HG03442 (cell line): ENCODE data around the gene DLAT.
A peak's percentile ranks its signal among the peaks of the same experiment; 100 is the strongest.
"Not testable (repeated sequence)": the region's sequence is repeated elsewhere in the genome, so short reads cannot be mapped to it uniquely, and the experiment has no call there.

ENCODE experiments used
- ATAC-seq: cut with Tn5 transposase; IDR thresholded peaks from one replicate; pipeline ENCODE4 v1.9.1; 2021; ENCODE audit warnings: mild to moderate bottlenecking, moderate library complexity; ENCODE audit not compliant: unreplicated experiment

Gene DLAT

DNA sequence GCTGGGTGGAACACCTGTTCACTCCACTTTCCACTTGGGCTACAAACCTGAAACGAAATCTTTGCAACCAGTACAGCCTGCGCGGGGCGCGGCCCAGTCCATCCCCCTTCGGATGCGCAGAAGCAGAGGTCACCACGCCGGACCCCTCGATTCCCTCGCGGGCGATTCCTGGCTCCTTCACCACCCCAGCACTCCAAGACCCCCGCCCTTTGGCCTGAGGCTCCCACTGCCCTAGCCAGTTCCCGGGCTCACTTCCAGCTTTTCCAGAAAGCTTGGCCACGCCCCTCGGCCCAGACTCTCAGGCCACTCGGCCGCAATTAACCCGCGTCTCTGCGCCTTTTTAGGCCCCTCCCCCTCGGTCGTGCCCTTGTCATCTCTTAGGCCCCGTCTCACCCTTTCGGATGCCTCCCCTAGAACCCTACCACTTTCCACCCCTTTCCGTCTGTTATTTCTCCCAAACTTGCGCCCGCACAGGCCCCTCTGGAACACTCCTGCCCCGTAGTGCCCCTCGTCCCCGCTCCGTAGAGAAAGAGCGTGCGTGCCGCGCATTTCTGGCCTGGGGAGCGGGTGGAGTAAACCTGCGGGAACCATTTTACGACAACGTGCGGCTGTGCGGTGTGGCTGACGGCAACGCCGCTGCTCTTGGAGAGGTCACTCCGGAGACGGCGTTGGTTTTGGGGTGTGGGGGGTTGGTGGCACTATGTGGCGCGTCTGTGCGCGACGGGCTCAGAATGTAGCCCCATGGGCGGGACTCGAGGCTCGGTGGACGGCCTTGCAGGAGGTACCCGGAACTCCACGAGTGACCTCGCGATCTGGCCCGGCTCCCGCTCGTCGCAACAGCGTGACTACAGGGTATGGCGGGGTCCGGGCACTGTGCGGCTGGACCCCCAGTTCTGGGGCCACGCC is at the start of gene DLAT:
Gene DLAT, plus strand, starts transcription at position 636 of the 906 bp plus-strand sequence. Its CDS starts 65 bp downstream, at position 701.
- peak; percentile 72 for ATAC-seq

DNA sequence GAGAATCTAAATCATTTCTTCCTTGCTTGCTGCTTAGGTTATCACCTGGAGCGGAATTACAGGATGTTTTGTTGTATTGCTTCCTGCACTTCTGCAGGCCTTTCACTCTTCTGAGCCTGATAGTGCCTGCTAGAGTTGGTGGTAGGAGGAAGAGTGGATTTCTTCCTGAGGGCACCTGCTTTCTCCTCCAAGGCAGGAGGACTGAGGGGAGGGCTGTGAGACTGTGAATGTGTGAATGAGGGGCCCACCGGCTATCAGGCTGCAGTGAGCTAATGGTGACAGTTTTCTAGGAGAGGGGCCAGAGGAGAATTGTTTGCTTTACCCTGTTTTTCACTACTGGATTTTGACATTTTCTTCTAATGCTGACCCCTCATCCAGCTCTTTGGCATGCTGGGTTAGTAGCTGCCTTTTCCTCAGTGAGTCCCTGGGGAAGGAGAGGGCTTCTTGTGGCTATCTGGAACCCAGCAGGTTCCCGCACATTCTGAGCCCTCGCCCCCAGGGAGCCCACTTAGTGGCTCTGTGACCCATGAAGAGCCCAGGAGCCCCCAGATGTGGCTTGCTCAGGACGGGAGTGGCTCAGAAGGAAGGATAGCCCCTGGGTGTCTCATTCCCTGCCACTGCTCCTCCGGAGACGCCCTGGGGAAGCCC is 49.0 kb upstream of the DLAT start:
- ATAC-seq = no peak

DNA sequence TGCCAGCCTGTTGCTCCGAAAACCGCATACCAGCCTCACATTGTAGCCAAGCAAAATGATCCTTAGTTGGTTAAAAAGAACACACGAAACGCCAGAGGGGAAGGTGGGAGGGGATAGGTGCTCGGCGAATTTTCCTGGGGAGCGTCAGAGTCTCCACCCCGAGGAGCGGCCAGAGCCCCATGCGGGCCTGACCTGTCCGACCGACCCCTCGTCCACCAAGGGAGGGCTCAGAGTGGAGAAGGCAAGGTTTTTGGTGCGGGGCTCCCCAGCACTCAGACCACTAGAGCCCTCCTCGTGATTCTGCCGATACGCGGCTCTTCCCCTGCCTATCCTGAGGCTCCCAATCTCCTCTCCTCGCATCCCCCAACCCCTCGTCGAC is 48.5 kb upstream of the DLAT start:
- ATAC-seq = no peak

DNA sequence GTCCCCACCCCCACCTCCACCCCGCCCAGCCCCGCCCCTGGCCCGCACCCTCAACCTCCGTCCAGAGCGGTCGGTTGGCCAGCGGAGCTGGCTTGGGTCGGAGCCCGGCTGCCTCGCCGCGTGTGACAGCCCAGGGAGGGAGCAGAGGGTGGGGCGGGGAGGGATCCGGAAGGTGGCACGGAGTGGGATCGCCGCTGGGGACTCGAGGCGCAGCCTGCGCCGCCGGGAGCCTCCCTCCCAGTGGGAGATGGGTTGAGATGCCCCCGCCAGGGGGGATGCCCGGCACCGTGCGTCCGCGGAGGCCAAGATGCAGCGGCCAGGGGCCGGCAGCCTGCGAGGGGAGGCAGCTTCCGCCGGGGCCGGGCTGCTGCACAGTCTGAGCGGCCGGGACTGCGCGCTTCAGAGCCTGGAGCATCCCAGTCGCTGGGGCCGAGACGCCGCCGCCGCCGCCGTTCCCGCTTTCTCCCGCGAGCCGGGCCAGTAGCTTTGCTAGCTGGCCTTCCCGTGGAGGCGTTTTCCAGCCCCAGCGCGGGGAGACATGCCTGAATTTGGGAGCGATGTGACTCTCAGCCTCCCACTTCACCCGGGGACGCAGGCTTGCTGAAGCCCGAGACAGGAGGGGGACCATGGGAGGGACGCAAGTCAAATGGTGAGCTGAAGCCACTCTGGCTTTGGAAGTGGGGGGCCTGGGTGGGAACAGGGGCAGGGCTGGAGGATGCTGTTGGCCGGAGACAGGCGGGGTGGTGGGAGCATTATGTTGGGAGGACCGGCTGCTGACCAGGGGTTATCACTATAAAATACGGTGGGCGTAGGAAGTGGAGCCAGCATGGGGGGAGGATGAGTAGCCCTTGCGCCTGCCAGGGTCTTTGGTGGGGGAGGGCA is 47.8 kb upstream of the DLAT start:
- ATAC-seq = no peak

DNA sequence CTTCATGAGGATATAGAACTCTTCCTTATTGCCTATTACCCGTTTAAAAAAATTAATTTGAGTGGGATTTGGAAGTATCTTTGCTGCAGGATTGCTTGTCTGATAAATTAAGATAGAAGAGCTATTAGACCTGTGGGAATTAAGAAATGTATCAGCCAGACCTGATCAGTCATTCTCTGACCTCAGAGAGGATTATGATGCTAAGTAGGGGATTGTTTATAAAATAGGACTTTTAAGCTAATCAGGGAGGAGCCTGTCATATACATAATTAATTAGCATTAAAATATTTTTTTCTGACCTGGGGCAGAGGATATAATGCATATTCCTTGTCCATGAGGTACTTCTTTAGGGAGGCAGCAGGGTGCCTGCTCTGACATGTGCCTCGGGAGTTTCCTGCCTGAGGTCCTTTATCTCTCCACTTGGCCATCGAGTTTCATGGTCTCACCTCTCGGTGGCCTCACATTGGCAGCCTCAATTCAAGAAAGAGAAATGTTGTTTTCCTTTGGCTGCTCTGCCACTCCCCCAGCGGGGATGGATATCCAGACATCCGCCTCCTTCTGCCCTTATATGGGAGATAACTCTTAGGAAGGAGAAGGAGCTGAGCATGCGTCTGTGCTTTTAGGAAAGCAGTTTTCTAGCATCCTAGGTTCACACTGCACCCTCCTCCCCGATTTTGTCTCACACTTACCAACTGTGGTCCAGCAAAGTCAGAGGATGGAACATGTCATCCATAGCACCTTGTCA is 47.0 kb upstream of the DLAT start:
- no peak for ATAC-seq

DNA sequence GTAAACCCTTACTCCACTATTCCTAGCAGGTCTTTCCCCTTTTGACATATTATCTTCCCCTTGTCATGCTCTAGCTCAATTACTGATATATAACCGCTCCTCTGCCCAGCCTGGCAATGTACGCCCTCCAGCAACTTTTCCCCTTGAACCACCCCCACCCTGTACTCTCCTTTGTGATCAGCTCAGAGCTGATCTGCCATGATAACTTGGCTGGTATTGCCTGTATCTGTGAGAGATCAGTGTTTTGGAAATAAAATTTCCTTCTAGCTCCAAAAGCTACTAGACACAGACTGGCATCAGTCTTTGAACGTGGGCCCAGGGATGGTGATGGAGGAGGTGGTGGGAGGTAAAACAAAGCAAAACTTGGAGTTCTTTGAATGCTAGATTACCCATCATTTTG is 45.1 kb upstream of the DLAT start:
- no peak for ATAC-seq

GRCh38 chr11:111981270-111981669 is 43.9 kb upstream of the DLAT start:
- ATAC-seq = no peak

DNA sequence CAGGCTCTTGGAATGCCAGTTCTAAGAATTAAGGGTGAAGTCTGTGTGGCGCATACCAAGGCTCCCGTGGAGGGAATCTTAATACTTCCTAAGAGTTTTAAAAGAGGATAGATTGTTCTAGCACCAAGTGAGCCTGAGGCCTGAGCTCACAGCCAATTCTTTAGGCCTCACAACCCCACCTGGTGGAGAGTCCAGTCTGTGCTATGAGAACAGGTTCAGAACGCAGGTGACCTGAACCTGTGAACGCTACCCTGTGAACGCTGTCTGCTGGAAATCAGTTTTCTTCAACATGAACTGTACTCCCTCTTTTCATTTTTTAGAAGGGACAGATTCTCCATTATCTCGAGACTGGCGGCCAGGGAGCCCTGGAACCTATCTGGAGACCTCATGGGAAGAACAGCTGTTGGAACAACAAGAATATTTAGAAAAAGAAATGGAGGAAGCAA is 43.2 kb upstream of the DLAT start:
- ATAC-seq = peak; percentile 66

- ATAC-seq = no peak
These were observed 42.5 kb upstream of the DLAT start for GRCh38 chr11:111982541-111983186.

GRCh38 chr11:111983187-111983986 is 41.8 kb upstream of the DLAT start:
- no peak for ATAC-seq

DNA sequence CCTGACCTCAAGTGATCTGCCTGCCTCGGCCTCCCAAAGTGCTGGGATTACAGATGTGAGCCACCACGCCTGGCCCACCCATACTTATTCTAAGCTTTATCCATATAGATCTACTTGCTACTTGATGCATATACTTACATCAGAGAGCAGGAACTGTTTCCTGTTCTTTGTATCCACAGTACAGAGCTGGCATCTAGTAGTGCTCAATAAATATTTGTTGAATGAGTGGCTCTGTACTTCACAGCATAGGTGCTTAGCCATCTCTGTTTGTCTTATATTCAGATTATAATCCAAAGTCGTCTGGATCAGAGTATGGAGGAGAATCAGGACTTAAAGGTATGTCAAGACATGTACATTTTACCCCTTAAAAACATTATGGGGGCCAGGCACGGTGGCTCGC is 38.6 kb upstream of the DLAT start:
- ATAC-seq = no peak

DNA sequence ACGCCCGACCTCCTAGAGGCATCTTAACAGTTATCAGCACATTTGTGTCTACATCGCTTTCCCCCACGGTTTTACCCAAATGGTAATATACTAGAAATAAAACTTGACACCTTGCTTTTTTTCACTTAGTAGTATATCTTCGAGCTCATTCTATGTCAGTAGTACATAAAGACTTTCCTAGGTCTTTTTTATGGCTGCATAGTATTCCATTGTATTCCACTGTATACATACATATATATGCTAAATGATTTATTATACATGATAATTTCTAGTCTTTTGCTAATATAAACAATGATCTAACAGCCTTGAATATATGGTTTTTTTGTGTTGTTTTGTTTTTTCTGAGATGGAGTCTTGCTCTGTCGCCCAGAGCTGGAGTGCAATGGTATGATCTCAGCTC is 34.8 kb upstream of the DLAT start:
- no peak for ATAC-seq

- ATAC-seq = no peak
These were observed 32.9 kb upstream of the DLAT start for GRCh38 chr11:111992206-111992855.

GRCh38 chr11:111996129-111996528 is 29.1 kb upstream of the DLAT start:
- no peak for ATAC-seq

DNA sequence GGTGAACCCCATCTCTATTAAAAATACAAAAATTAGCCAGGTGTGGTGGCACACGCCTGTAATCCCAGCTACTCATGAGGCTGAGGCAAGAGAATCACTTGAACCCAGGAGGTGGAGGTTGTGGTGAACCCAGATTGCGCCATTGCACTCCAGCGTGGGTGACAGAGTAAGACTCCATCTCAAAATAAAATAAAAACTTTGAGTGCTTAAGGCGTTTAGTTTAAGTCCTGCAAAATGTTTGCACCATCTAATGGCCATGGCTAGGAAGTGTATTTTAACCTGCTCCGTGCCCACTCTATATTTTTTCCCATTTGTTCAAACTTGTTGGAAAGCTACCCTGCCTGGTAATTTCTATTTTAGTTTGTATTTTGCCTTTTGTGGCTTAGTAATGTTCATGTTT is 28.5 kb upstream of the DLAT start:
- not testable (repeated sequence) for ATAC-seq

GRCh38 chr11:111999111-111999510 is 26.1 kb upstream of the DLAT start:
- no peak for ATAC-seq

GRCh38 chr11:112000703-112001102 is 24.5 kb upstream of the DLAT start:
- no peak for ATAC-seq

GRCh38 chr11:112002491-112003216 is 22.6 kb upstream of the DLAT start:
- no peak for ATAC-seq
